Caco-2 (cell line): ENCODE measurements around the gene PRDM9. TPM values are rescaled to one million over a fixed set of nuclear protein-coding genes. Genes with fewer than 3 reads are reported as not detected.

Experiments used
- BruUV-seq: library from RNA; stranded (reverse); fragments of 400-500 nt; replicated peaks from 2 replicates; lab custom pipeline; 2021; lab: Mats Ljungman, UMichigan
- CTCF ChIA-PET: fragments of 300-600 bp; sonication (Branson Sonifier 250); formaldehyde crosslinking; loops from one replicate; lab custom pipeline; 2022; ENCODE audit warnings: antibody characterized with exemption; lab: Charles Lee
- POLR2A ChIA-PET: fragments of 300-600 bp; sonication (Branson Sonifier 250); formaldehyde crosslinking; loops from one replicate; lab custom pipeline; 2022; ENCODE audit warnings: antibody characterized with exemption; lab: Charles Lee
- DNase-seq, 2 experiments: peaks; one replicate each; pipeline versions ENCODE4 v3.0.0 to v3.0.0-alpha.2; 2020 to 2022
- H3K27me3 ChIP-seq: replicated peaks from 2 replicates; pipeline ENCODE4 v1.6.0; 2011; ENCODE audit warnings: low read length; ENCODE audit not compliant: control insufficient read depth, insufficient read depth
- H3K36me3 ChIP-seq: 2 replicates; pipeline ENCODE4 v1.5.1; 2011; ENCODE audit warnings: low read length; ENCODE audit not compliant: control insufficient read depth, insufficient read depth
- H3K4me1 ChIP-seq: fragments of 250-450 bp; sonication (Bioruptor Pico); 2 replicates; pipeline ENCODE4 v1.5.1; 2020; ENCODE audit warnings: mild to moderate bottlenecking
- H3K4me3 ChIP-seq: 2 replicates; pipeline ENCODE4 v1.5.1; 2011; ENCODE audit warnings: low read depth, mild to moderate bottlenecking, control low read depth, low read length
- H3K9me3 ChIP-seq: fragments of 250-450 bp; sonication (Bioruptor Pico); 2 replicates; pipeline ENCODE4 v1.5.1; 2020; ENCODE audit warnings: mild to moderate bottlenecking, moderate library complexity
- H3K27ac Mint-ChIP-seq: one replicate; pipeline ENCODE4 v1.8.0; 2022; ENCODE audit warnings: mixed read lengths; ENCODE audit not compliant: unreplicated experiment
- H3K27me3 Mint-ChIP-seq: one replicate; pipeline ENCODE4 v1.8.0; 2022; ENCODE audit warnings: mixed read lengths; ENCODE audit not compliant: insufficient read depth, unreplicated experiment
- H3K36me3 Mint-ChIP-seq: one replicate; pipeline ENCODE4 v1.8.0; 2022; ENCODE audit warnings: mild to moderate bottlenecking, mixed read lengths; ENCODE audit not compliant: insufficient read depth, unreplicated experiment
- H3K4me1 Mint-ChIP-seq: one replicate; pipeline ENCODE4 v1.8.0; 2022; ENCODE audit warnings: low read depth, mixed read lengths; ENCODE audit not compliant: unreplicated experiment
- H3K4me3 Mint-ChIP-seq: one replicate; pipeline ENCODE4 v1.8.0; 2022; ENCODE audit warnings: mild to moderate bottlenecking, moderate library complexity, mixed read lengths; ENCODE audit not compliant: unreplicated experiment
- H3K9me3 Mint-ChIP-seq: one replicate; pipeline ENCODE4 v1.8.0; 2022; ENCODE audit warnings: mixed read lengths; ENCODE audit not compliant: unreplicated experiment
- CTCF ChIP-seq, 2 experiments: fragments of 200-600 bp in 1 of 2; IDR thresholded peaks; 1 replicate in 1 of 2; 2 replicates in 1 of 2; pipeline versions ENCODE4 v1.5.1 to v1.8.0; 2011 to 2022; ENCODE audit warnings: antibody characterized with exemption in 1 of 2, control low read depth in 1 of 2, inconsistent platforms in 1 of 2, low read depth in 1 of 2, low read length in 1 of 2, mild to moderate bottlenecking in 1 of 2, moderate library complexity in 1 of 2; ENCODE audit not compliant: insufficient read depth in 1 of 2, severe bottlenecking in 1 of 2, unreplicated experiment in 1 of 2
- intact Hi-C: fragments of 100-400 bp; cut with micrococcal nuclease; formaldehyde crosslinking; loops from one replicate; pipeline ENCODE4 v1.10.0; 2022; ENCODE audit not compliant: unreplicated experiment
- total RNA-seq: library from RNA; stranded (reverse); gene quantifications from 2 replicates; pipeline ENCODE4 v1.2.3, GENCODE V29; 2022

Gene PRDM9
- total RNA-seq, 1 experiment from 2014 or later: not detected

- intact Hi-C loops: no loop called here
- Histone ChIP-seq H3K27me3 (no peaks in the 10 kb centered on the region), H3K9me3 (no peaks in the 10 kb centered on the region), H3K4me3 (no peak overlapping the region), H3K4me1 (no peaks in the 10 kb centered on the region), H3K36me3 (no peaks in the 10 kb centered on the region)
- BruUV-seq: no TSS peak
- H3K27me3 Mint-ChIP-seq: no peaks in the 10 kb centered on the region
- no peak for TF ChIP-seq CTCF (IDR thresholded peaks at IDR 0.05; ENCODE audit: insufficient read depth in 1 of 2, low read depth in 1 of 2, low read length in 1 of 2, severe bottlenecking in 1 of 2, unreplicated experiment in 1 of 2)
- H3K36me3 Mint-ChIP-seq: no peaks in the 10 kb centered on the region
- no peaks in the 10 kb centered on the region for H3K4me1 Mint-ChIP-seq
- no peak for DNase-seq
- no peak overlapping the region for H3K27ac Mint-ChIP-seq
- ChIA-PET POLR2A (no interaction called here), CTCF (no interaction called here)
- no peaks in the 10 kb centered on the region for H3K9me3 Mint-ChIP-seq
- H3K4me3 Mint-ChIP-seq: no peak overlapping the region
Observed at GRCh38 chr5:23490993-23491392, 16.4 kb upstream of the PRDM9 start.

GRCh38 chr5:23494558-23494957 is 12.9 kb upstream of the PRDM9 start:
- ChIA-PET POLR2A (no interaction called here), CTCF (no interaction called here)
- intact Hi-C loops: no loop called here
- TF ChIP-seq CTCF (IDR thresholded peaks at IDR 0.05; ENCODE audit: insufficient read depth in 1 of 2, low read depth in 1 of 2, low read length in 1 of 2, severe bottlenecking in 1 of 2, unreplicated experiment in 1 of 2): no peak
- Mint-ChIP-seq H3K4me3 (no peak overlapping the region), H3K27me3 (no peaks in the 10 kb centered on the region), H3K4me1 (no peaks in the 10 kb centered on the region), H3K36me3 (no peaks in the 10 kb centered on the region), H3K27ac (no peak overlapping the region), H3K9me3 (no peaks in the 10 kb centered on the region)
- Histone ChIP-seq H3K9me3 (no peaks in the 10 kb centered on the region), H3K4me1 (no peaks in the 10 kb centered on the region), H3K36me3 (no peaks in the 10 kb centered on the region), H3K4me3 (no peak overlapping the region), H3K27me3 (no peaks in the 10 kb centered on the region)
- DNase-seq: no peak
- no TSS peak for BruUV-seq

GRCh38 chr5:23496576-23496975 is 10.8 kb upstream of the PRDM9 start:
- no peak for DNase-seq
- POLR2A ChIA-PET: no interaction called here
- H3K4me1 Mint-ChIP-seq: no peaks in the 10 kb centered on the region
- H3K4me3 Mint-ChIP-seq: no peak overlapping the region
- H3K27ac Mint-ChIP-seq: no peak overlapping the region
- BruUV-seq: no TSS peak
- TF ChIP-seq CTCF (IDR thresholded peaks at IDR 0.05; ENCODE audit: insufficient read depth in 1 of 2, low read depth in 1 of 2, low read length in 1 of 2, severe bottlenecking in 1 of 2, unreplicated experiment in 1 of 2): no peak
- Histone ChIP-seq H3K4me1 (no peaks in the 10 kb centered on the region), H3K4me3 (no peak overlapping the region), H3K9me3 (no peaks in the 10 kb centered on the region), H3K27me3 (no peaks in the 10 kb centered on the region), H3K36me3 (no peaks in the 10 kb centered on the region)
- intact Hi-C loops: no loop called here
- no peaks in the 10 kb centered on the region for H3K9me3 Mint-ChIP-seq
- H3K27me3 Mint-ChIP-seq: no peaks in the 10 kb centered on the region
- no peaks in the 10 kb centered on the region for H3K36me3 Mint-ChIP-seq
- CTCF ChIA-PET: no interaction called here
